HG02623 (cell line): ENCODE data around the gene XXYLT1.
A peak's percentile ranks its signal among the peaks of the same experiment; 100 is the strongest.

ENCODE experiments used
- ATAC-seq: cut with Tn5 transposase; IDR thresholded peaks from one replicate; pipeline ENCODE4 v1.9.1; 2021; ENCODE audit warnings: moderate library complexity; ENCODE audit not compliant: unreplicated experiment

XXYLT1 gene

DNA sequence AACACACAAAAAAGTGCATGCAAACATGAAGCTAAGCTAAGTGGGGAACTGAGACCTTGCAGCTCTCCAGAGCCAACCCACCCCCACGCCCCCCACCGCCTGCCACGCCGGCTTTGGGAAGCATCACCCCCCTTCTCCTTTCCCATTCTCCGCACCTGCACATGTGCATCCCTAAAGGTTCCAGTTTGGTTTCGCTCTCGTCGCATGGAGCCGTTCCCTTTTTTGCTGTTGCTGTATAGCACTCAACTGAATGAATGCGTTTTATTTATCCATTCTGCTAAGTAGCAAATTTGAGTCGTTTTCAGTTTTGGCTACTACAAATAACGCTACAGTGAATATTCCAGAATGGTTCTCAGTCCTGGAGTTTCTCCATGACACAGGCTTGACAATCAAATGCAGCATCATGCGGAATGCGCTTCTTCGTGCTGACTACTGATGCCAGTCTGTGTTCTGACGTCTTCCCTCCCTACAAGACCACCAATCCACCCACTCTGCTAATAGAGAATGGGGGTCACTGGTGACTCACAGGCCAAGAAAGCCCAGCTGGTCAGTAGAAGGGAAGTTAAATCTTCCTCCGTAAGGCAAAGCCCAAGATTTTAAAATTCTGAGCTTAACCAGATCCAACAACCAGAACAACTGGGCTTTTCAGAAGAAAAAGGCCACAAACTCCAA is 115.3 kb downstream of the XXYLT1 start:
- ATAC-seq: no peak

DNA sequence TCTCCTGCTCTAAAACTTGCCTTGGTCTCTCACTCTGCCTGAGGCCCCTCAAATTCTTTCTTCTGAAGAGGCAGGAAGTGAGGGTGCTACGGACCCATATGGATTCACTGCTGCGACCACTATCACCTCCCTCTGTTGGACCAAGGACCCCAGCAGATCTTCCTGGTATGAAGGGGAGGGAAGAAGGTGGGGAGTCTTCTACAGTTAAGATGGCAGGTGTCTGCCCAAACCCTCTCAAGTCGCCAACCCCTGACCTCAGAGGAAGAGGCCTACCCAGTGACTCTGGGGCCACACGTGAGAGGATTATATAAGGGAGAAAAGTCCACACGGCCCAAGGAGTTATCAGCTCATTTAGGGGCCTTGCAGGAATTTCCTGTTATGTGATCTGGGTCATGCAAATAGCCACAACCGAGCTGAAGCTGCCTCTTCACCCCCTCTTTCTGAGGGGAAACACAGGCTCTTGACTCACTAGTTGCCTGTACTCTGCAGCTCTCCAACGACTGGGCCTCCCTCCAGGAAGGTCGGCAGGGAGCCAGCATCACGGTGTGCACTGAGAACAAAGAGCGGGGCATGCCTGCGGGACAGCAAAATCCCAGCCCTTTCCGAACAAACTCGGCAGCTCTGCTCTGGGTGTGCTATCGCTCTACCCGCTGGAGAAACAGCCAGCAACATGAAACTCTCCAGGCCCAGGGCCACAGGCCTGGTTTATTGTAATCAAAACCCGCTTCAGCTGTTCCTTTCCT is 116.0 kb downstream of the XXYLT1 start:
- ATAC-seq: peak; percentile 43

DNA sequence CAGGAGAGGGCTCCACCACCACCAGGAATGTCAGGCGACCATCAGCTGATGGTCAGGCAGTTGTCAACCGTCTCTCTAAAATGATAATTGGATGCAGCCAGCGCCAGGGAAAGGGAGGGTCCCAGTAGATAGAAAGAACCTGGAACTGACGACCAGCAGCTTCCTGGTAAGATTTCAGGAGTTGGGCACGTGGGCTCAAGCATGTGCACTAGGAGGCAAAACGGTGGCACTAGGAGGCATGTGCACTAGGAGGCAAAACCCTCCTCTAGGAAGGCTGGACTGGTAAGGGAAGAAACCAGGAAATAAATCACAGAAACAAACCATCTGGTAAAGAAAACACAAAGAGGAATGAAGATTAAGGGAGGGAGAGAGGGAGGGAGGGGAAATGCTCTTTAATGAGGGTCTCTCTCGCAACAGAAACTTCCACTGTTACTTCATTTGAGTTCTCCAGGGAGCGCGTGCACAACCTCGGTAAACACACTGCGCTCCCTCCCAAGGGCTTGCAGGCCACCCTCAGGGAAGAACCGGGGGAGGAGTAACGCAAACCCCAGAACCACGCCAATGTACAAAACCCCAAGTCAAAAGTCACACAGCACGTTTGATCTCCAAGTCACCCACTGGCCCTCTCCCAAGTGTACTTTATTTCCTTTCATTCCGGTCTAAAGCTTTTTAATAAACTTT is 116.7 kb downstream of the XXYLT1 start:
- no peak for ATAC-seq

DNA sequence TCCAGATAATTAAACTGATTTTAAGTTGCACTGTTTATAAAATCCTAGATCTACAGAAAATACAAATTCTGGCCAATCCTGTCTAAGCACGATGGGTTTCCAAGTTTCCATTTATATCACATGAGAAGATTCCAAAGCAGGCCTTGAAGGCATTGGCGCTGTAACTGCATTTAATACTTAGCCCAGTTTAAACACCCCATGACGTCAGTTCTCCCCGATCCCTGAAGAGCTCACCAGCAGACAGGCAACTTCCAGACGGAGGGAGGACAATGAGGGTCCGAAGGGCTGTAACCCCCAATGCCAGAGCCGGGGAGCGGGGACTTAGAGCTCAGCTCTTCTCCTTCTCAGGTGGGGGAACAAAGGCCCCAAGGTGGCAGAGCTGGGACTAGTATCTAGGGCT is 117.3 kb downstream of the XXYLT1 start:
- no peak for ATAC-seq

DNA sequence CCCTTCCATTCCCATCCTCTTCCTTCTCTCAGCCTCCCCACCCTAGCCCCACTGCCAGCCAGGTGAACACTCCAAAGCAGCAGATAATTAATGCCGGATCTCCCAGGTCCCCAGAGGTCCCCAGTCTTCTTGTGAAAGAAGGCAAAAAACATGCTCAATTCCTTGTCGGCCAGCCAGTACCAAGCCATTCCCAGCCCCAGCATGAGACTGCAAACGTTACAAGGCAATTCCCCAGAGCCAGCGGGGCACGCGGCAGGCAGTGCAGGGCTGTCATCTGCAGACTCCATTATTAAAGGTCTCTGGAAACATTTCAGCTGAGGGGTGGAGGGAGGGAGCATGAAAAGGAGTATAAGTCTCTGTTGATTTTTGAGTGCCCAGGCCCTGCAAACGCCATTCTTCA is 117.8 kb downstream of the XXYLT1 start:
- ATAC-seq: no peak

DNA sequence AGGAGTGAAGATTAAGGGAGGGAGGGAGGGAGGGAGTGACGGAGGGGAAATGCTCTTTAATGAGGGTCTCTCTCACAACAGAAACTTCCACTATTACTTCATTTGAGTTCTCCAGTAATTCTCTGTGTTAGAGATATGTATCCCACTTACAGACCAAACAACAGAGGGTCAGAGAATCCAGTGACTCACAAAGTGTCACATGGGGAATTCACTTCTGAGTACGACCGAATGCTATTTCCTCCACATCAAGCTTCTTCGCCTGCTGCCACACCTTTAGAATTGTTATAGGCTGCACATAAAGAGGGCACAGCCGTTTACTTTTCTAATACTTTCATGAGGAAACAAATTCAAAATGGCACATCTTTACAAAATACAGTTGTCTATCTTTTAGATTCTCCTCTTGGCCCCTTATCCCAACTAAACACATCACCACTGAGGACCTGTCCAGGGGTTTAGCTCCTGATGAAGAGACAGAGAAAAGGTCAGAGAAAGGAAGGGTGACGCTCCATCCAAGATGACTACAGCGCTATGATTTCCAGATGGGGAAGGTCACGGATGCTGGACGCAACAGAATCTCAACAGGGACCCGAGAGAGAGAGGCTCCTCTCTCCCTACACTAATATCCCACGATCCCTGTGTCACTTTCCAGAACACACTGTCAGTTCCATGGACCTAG is 119.0 kb downstream of the XXYLT1 start:
- ATAC-seq: no peak

DNA sequence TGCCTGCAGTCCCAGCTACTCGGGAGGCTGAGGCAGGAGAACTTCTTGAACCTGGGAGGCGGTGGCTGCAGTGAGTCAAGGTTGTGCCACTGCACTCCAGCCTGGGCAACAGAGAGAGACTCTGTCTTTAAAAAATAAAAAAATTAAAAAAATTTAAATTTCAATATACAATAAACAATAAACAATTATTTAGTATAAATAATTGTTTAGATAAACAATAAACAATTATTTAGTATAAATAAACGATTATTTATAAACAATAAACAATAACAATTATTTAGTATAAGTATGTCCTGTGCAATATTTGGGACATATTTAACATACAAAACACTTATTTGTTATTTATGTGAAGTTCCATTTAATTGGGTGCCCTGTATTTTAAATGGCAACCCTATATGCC is 119.6 kb downstream of the XXYLT1 start:
- ATAC-seq: no peak

DNA sequence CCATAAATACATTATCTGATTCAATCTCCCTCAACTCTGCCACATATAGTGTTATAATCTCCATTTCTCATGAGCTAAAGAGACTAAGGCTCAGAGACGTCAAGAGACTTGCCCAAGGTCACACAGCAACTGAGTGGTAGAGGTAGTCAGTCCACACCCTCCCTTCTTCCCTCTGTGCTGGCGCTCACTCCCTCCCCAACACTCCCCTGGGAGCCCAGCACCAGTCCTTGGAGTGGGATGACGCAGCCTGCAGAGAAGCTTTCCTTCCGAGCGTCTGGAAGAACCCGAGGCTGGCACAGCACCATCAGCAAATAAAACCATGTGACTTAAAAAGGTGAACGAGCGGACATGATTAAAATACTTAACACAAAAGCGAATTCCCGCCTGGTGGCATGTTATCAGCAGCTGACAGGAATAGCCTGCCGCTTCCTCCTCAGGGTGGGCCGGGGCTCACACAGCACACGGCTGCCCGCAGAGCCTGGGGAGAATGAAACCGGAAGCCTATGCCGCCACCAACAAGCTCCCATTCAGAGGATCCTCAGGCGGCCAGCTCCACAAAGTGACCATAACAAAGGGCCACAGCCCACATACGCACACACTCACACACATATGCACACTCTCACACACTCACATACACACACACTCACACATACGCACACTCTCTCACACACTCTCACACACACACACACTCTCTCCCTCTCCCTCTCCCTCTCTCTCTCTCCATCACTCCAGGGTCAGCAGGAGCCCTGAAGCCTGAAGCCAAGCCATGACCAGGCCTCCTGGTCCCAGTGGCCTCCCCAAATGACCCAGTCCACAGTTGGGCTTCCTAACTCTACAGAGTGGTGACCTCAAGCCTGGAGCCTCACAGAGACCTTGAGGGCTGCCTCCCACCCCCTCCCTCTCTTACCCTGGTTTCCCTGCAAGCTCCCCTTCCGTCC is 120.5 kb downstream of the XXYLT1 start:
- no peak for ATAC-seq

DNA sequence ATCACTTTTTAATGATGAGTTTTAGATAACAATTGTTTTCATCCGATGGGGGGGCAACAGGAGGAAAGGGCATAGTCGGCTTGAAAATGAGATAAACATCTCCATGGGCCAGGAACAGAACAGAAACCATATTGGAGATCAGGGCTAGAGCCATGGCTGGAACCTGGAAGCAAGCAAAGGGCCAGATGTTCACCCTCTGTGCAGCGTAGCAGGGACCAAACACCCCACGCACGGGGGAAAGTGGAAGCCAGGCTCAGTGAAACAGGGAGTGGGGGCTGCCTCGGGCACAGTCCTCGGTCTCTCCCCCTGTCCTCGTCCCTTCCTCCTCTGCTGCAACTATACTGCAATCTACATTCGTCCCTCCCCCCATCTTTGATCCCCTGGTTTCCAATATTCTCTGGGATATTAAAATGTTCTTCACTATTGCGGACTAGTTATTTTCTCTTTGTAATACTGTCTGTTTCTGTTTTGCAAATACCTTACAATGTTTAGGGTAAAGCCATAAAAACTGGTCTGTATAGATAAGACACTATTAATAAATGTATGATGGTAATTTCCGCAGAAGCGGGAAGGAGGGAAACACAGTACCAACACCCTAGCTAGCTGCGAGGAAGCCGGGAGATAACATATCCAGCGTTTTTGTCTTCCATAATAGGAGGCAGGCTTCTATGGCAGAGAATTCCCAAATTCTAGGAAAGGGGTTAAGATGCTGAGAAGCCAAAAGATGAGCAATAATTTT is 121.5 kb downstream of the XXYLT1 start:
- no peak for ATAC-seq

DNA sequence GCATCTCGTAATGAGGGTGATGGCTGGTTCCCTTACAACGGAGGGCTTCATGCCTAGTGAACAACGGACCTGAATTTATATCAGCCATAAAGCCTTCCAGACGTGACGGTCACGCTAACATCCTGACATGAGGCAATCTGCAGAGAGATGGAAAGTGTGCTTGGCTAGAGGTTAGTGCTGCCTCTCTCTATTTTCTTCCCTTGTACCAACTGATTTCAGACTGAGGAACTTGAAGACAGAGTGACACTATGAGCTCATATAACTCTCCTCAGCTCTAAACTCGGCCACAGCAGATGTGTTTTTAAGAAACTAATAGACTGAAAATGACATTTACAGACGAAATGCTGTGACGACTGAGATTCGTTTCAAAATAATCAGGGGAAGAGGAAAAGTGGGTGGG is 122.4 kb downstream of the XXYLT1 start:
- ATAC-seq: no peak

DNA sequence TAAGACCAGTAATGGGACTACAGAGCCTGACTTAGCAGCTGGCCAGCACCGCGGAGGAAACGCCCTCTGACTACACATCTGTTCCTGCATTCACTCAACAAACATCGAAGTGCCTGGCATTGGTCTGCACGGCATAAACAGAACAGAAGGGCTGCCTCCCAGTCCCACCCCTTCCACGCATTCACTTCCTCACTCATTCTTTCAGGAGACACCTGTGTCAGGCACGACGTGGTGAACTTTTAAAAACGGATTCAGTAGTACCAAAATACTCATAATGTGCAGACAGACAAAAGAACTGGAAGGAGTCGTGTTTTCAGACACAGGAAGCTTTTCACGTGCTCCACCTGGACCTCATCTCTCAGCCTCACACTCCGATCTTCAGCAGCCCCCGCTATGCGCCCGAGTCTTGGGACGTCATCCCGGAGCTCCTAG is 123.3 kb downstream of the XXYLT1 start:
- ATAC-seq: peak; percentile 79

DNA sequence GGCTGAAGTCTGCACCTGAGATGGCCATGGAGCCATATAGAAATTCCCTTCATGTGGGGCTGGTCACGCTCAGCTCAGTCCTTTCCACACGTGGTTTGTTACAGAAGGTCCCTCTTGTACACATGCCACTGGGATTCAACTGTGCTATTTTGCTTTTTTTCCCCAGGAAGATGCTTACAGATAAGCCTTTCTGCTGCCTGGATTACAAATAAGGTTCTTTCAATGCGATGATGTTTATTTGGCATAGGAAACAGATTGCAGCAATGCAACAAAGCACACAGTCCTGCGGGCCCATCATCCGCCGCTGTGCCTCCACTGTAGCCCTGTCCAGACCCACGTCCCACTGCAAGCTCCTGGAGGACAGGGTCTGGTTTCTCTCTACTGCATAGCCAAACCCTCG is 124.8 kb downstream of the XXYLT1 start:
- no peak for ATAC-seq

DNA sequence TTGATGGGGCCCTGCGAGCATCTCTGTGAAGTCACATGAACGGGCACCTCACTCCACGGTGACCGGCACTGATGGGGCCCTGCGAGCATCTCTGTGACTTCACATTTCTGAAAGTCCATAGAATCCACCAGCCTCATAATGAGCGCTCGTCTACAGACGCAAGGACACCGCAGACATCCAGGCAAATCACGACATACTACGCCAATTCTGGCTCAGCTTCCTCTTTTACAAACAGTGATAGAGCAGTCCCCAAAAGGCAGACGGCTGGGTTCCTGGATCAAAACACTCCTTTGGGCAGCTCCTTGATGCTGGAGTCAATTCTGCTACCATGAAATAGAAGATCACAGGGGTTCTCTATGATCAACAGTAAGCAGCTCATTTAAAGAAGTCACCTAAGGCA is 125.4 kb downstream of the XXYLT1 start:
- no peak for ATAC-seq

DNA sequence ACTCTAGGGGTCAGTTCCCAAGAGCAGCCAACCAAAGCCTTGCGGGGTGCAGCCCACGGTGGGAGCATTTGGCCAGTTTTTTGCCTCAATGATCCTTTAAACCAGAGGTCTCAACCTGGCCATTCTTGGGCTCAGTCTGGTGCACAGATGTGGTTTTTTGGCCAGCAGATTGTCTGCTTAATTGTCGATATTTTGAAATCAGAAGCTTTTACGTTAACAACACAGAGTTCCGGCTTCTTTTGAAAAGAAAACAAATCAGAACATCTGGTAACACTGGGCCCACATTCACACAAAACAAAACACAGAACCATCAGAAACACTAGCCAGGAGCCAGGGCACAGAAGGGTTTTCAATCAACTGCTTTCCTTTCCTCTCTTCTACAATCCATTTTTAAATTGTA is 127.7 kb downstream of the XXYLT1 start:
- ATAC-seq: no peak

DNA sequence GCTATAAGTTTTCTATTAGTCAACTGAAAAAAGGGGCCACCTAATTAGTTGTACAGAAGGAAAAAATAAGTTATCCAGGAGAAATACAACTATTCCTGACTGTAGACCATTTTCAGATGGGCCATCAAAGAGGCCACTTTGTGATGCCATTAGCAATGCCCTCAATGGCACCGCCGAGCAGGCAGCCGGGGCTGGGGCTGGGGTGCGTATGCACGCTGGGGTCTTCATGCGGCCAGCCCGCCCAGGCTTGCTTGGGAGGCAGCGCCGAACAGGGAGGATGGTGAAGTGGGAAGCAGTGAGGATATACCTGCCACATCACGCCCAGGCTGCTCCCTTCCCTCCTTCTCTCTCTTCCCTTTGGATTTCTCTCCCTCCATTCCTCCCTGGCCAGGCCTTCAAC is 128.4 kb downstream of the XXYLT1 start:
- no peak for ATAC-seq

DNA sequence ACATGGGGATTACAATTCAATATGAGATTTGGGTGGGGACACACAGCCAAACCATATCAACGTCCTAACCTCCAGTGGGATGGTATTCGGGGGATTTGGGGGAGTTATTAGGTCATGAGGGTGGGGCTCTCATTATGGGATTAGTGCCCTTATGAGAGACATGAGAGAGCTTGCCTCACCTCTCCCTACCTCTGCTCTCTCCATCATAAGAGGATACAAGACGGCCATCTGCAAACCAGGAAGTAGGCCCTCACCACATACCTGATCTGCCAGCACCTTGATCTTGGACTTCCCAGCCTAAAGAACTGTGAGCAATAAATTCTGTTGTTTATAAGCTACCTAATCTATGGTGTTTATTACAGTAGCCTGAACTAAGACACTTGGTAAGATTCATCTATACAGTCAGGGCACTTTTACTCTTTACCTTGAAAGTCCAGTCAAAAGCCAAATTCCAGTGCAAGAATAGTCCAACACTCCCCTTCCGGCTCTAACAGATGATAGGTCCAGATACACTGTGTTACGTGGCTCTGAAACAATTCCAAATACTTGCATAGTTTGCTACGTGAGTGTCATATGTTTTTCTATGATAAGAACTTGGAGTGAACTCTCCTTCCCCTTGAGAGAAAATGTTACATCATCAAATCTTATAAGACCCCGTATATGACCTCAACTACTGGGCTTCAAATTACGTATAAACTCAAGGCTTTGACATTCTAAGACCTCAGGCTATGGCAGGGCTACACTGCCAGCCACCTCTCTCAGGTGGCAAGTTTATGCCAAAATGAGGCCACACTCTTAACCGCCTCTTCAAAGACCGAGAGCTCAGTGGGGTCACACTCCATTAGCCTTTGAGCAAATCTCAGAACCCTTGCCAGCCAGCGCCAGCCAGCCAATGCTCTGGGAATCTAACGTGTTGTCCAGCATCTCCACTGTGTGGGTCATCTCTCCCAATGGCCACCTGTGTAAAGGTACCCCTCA is 129.9 kb downstream of the XXYLT1 start:
- no peak for ATAC-seq

DNA sequence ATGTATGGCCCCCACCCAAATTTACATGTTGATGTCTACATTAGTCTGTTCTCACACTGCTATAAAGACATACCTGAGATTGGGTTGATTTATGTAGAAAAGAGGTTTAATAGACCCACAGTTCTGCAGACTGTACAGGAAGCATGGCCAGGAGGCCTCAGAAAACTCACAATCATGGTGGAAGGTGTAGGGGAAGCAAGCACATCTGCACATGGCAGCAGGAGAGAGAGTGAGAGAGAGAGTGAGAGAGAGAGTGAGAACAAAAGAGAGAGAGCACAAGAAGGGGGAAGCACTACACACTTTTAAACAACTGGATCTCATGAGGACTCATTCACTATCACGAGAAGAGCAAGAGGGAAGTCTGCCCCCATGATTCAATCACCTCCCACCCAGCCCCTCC is 130.5 kb downstream of the XXYLT1 start:
- no peak for ATAC-seq

DNA sequence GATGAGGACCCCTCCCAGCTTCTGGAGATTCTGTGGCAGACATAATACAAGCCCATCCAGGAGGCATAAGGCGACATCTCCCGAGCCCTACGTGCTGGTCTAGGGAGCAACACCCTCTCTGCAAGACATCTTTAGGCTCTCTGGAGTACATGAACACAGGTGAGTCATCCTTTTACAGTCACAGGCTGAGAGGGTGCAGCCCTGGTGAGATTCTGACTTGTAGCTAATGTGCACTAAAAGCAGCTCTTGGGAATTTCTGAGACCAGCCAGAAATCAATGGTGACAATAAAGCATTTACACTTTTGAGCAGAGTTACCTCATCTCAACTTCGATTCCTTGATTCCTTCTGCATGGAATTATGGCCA is 131.1 kb downstream of the XXYLT1 start:
- no peak for ATAC-seq
